ENCODE data around the gene ERGIC1.
"Not testable (repeated sequence)": the region's sequence is repeated elsewhere in the genome, so short reads cannot be mapped to it uniquely, and the experiment has no call there.

The ERGIC1 gene, protein sequence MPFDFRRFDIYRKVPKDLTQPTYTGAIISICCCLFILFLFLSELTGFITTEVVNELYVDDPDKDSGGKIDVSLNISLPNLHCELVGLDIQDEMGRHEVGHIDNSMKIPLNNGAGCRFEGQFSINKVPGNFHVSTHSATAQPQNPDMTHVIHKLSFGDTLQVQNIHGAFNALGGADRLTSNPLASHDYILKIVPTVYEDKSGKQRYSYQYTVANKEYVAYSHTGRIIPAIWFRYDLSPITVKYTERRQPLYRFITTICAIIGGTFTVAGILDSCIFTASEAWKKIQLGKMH

DNA sequence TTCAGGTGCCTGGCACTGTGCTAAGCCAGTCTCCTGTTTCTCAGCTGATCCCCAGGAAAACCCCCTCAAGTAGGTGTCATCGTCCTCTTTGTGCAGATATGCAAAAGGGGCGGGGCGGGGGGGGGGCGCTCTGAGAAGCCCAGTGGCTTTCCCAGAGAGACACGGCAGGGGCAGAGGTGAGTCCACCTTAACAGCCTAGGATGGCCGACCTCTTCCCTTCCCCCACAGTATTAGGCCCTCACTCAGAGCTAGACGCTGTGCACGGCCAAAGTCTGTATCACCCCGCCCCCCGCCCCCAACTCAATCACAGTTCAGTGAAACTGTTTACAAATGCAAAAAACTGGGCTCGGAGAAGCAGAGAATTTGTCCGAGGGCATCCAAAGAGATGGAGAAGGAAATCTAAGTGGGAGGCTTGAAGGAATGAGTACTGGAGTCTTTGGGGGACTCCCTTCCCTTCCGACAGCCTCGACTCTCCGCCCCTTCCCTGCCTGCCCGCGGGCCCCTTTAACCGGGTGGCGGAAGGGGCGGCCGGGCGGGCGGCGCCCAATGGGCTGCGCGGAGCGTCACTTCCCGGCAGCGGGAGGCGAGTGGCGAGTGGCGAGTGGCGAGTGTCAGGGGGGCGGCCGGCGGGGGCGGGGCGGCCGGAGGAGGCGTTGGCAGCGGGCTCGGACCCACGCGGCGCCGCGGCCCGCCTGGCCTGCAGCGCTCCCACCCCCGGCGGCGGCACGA lies at the start of gene ERGIC1:
Gene ERGIC1 (plus strand): TSS at position 566 of the 729 bp plus-strand sequence. CDS start 163 bp downstream, at position 729.
- in situ Hi-C loops (cut with HindIII; ENCODE audit: low sequenced_read_pairs) = no loop called here

DNA sequence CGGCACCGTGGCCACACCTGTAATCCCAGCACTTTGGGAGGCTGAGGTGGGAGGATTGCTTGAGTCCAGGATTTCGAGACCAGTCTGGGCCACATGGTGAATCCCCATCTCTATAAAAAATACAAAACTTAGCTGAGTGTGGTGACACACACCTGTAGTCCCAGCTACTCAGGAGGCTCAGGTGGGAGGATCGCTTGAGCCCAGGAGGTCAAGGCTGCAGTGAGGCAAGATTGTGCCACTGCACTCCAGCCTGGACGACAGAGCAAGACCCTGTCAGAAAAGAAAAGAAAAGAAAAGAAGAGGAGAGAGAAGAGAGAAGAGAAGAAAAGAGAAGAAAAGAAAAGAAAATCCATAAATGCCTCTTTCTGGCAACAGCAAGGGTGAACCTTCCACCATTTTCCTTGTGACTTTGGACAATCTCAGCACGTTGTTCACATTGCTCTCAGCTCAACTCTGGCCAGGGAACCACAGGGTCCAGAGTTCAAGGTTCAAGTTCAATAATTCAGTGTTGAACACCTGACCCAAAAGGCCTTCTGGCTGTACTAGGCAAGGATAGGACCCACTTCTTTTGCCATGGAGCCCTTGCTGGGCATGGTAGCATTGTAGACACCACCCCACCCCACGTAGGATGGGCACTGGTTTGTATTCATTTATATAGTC lies 48.5 kb upstream of the ERGIC1 start:
- in situ Hi-C loops (cut with HindIII; ENCODE audit: low sequenced_read_pairs) = no loop called here

DNA sequence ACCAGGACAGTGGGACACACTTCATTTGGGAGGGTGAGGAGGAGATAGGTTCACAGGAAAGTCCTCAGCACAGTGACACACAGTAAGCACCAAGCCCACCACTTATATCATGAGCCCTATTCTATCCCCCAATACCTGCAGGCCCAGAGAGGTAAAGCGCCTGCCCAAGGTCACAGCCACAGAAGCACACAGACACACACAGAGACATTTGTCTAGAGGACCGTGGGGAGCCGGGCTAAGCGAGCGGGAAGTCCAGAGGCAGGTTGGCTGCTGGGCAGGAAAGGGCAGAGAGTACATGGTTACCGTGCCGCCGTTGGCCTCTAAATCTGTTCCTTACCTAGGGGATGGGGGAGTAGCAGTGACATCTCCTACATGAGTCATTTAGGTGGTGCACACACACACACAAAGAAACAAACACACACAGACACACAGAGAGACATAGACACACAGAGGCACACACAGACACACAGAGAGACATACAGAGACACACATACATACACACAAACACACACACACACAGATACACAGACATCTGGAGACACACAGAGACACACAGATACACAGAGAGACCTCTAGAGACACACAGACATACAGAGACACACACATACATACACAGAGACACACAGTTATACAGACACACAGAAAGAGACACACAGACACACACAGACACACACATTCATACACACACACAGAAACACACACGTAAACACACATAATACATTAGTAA lies 47.2 kb upstream of the ERGIC1 start:
- in situ Hi-C loops (cut with HindIII; ENCODE audit: low sequenced_read_pairs) = no loop called here

DNA sequence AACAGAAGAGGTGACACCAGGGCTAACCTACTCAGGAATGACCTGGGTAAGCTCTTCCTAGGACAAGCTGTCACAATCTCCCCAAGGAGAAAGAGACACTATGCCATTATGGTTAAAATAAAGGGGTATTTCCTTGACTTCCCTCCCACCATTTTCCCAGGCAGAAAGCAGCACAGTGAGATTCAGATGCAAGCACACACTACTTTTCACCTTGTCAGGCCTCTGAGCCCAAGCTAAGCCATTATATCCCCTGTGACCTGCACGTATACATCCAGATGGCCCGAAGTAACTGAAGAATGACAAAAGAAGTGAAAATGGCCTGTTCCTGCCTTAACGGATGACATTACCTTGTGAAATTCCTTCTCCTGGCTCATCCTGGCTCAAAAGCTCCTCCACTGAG lies 46.5 kb upstream of the ERGIC1 start:
- in situ Hi-C loops (cut with HindIII; ENCODE audit: low sequenced_read_pairs) = not testable (repeated sequence)

DNA sequence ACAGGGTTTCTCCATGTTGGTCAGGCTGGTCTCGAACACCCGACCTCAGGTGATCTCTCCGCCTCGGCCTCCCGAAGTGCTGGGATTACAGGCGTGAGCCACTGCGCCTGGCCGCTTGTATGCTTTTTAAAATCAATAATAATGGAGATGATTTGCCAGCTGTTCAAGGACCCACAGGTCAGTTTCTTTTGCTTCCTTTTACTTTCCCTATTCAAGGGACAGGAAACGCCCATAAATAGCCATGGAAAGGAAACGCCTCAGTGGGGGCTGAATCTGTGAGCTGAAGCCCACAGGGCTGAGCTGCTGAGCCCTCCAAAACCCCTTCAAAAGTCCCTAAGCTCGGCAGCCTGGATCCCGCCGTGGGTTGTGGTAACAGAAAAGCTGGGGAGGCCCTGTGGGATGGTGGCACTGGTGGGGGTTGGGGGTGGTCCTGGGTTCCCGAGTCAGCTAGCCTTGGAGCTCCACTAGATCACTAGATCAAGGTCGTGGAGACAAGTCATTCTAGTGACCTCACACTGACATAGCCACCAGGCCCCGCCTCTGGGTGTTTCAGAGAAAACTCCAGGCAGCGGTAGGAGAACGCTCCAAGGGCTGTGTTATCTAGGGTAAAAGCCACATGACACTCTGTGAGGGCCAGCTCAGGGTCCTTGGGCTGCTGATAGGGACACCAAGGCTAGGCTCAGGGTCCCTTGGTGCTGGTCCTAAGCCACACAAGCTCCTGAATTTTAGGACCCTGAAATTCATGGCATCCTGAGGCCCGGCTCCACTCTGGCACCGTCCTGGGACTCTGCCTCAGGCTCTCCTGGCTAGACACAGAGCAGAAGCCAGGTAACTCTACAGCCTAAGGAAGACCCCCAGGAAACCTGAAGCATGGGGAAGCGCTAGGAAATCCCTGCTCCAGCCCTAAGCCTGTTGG lies 45.0 kb upstream of the ERGIC1 start:
- in situ Hi-C loops (cut with HindIII; ENCODE audit: low sequenced_read_pairs) = no loop called here

DNA sequence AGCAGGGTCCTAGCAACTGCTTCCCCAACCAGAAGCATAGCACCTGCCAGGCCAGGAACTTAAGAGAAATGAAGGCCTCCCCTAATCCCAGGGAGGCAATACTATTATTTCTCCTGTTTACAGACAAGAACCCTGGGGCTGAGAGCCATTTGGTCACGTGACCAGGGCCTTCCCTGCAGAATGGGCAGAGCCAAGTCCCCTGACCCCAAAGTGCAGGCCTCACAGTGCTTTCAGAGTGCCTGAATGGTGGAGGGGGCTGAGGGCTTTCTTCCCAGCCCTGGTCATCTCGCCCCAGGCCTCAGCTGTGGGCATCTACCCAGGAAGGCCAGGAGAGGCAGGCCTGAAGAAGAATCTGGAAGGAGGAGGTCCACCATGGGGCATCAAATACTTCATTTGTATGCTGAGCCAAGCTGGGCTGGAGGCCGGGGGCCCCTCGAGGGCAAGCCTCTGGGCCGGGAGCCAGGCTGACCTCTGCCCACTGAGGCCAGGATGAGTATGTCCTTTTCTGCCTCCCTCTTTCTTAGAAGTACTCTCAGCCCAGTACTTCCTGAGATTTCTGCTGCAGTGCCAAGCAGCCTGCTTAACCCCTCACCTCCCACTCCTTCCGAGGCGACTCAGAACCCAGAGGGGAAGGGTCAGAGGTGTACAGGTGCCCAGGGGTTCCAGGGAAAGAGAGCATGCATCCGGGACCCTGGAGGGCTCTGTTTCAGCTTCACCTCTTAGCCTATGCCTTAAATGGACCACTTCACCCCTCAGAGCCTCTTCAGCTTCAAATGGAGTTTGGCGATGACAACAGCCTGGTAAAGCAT lies 44.2 kb upstream of the ERGIC1 start:
- in situ Hi-C loops (cut with HindIII; ENCODE audit: low sequenced_read_pairs) = no loop called here

DNA sequence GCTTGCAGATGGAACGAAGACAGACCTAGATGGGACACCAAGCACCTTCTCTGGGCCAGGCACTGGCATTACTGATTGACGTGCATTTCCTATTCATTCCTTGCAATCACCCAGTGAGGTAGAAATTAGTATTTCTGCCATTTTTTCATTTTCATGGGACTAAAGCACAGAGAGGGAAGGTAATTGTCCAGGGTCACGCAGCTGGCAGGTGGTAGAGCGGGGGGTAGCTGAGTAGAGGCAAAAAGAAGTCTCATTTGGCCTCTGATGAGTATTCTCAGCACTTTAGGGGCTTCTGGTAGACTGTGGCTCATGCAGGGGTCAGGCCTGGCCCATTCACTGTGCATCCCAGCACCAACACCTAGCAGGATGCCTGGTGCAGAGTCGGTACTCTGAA lies 43.6 kb upstream of the ERGIC1 start:
- in situ Hi-C loops (cut with HindIII; ENCODE audit: low sequenced_read_pairs) = no loop called here

DNA sequence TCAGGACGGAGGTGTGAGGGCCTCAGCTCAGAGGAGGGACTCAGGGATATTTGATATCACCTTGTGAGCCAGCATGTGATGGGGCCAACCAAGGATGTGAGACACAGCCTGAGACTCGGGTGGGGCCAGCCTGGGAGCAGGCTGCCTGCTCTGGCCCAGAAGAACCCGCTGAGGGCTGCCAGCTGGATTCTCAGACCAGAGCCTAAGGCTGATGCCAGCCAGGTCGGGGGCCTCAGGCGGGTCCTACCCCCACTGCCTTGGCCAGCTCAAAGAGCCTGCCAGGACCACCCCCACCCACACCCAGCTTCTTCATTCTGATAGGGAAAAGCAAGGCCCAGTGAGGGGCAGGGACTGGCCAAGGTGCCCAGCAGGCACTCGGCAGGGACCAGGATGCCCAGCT lies 42.8 kb upstream of the ERGIC1 start:
- in situ Hi-C loops (cut with HindIII; ENCODE audit: low sequenced_read_pairs) = no loop called here

DNA sequence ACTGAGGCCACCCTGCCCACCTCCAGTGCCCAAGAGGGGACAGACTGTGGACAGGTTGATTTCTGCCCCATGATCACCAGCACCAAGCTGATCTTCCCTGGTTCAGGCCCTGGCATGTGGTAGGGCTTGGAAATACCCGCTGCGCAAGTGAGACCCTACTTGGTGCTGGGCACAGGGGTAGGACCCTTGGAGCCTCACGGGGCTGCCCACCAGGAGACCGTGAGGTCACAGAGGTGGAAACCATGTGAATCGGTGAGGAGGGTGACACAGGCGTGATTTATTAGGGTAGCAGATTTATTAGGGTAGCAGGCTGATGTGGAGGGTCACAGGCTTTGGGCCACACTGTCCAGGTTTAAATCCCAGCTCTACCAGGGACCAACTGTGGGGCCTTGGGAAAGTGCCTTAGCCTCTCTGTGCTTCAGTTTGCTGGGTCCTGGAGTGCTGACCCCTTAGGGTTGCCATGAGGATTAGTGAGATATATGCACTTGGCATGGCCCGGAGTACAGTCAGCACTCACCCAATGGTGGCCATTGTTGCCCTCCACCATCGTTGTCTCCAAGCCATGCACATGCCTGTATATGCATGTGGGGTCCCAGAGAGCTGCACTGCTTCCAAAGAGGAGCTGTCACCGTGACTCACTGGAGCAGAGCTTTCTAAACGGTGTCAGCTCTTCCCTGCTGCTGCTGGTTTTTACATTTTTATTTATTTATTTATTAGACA lies 42.2 kb upstream of the ERGIC1 start:
- in situ Hi-C loops (cut with HindIII; ENCODE audit: low sequenced_read_pairs) = no loop called here

DNA sequence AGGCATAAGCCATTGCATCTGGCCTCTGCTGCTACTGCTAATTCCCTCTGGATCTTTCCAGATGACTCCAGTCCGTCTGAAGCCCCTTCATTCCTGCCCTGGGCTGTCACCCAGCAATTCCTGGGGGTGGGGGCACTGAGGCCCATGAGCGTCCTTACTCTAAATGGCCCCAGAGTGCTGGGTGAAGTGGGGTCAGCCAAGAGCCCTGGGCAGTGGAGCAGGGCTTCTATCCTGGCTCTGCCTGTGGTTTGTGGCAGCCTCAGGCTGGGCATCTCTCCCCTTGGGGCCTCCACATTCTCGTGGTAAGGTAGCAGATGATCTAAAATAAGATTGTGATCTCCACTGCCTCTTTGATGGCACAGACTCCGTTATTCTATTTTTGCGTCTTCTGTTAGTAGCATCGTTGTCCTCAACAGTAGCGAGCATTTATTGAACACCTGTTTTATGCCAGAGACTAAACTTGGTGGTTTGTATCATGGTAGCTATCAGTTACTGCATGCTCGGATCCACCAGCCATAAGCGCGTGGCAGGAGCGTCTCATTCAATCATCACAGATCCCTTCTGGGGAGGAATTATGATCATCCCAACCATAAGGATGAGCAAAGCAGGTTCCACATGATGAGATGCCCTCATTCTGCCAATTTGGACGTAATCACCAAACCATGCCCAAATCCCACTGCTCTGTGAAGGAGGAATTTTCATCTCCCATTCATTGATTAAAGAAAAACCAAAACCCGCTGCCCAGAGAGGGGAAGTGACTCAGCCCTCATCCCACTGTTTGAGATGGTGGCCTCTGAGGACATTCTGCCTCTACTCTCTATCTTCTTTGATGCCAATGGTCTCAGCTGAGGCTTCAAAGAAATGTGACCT lies 41.1 kb upstream of the ERGIC1 start:
- in situ Hi-C loops (cut with HindIII; ENCODE audit: low sequenced_read_pairs) = no loop called here

DNA sequence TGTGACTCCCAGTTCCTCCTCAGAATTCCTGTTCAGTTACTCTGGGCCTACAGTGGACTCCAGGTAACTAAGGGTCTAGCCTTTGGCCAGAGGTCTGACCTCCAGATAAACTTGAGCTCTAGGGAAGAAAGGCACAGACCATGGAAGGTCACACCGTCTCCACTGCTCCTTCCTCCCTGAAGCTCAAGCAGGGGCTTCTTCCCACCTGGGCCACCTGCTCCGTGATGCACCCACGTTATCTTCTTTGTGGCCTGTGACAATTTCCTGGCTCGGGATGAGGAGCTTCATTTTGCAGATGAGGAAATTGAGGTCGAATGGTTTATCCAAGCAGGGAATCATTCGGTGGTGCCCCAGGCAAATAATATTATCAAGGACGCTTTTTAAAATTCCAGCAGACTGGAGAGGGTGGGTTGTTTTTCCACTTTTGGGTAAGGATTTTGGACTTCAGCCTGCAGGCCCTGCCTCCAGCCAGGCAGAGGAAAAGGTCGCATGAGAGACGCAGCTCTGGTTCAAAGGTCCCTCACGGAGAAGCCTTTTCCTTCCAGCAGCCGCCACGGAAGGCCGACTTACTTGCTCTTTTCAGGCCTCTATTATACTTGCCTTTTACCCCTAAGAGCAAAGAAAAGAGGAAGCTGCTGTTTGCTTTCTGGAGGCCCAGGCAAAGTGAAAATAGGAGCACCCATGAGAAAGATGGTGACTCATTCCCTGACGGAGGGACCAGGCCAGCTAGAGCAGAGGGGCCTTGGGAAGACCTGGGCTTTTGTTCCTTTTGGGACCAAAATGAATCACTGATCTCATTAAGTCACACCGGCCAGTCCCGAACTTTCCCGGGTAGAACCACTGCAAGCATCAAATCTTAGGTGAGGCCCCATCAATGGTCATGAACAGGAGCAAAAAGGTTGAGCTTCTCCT lies 40.2 kb upstream of the ERGIC1 start:
- in situ Hi-C loops (cut with HindIII; ENCODE audit: low sequenced_read_pairs) = no loop called here

DNA sequence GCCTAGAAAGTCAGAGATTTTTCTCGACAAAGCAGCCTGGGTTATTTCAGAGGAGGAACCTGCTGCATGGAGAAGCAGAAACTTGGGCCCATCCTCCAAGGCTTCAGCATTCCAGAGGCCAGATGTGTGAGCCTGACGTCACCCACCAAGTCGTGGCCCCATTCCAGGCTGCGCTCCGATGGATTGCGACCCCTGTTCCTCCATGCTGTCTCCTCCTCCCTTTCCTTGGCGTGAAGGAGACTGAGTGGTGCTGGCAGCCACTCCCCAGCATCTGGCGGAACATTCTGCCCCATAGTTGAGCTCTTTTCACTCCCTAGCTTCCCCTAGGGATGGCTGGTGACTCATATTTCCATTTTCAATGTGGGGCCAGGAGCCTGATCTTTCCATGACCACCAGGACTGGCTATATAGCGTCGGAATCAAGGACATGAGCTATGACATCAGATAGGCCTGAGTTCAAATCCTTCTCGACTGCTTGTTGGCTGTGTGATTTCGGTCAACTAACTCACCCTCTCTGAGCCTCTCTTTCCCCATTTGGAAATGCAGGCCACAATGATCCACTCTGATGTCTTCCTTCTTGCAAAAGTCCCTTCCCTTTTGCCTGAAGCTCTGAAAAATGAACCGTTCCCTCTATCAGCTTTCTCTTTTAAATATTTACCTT lies 38.6 kb upstream of the ERGIC1 start:
- in situ Hi-C loops (cut with HindIII; ENCODE audit: low sequenced_read_pairs) = no loop called here

DNA sequence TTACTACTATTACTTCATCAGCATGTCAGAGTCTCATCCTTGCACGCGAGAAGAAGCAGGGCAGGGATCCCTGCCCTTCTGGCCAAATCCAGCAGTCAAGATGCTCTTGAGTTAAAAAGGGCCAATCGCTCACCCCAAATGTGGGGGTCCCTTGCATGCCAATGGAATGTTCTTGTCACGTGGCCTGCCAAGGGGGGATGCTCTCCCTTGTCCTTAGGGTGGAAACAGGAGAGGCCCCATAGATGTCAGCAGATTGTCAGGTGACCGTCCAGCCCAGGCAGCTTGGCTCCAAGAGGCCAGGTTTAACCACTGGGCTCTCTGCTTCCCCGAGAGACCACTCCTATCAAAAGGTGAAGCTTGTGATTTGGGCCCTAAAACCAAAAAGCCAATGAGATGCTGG lies 37.7 kb upstream of the ERGIC1 start:
- in situ Hi-C loops (cut with HindIII; ENCODE audit: low sequenced_read_pairs) = no loop called here

DNA sequence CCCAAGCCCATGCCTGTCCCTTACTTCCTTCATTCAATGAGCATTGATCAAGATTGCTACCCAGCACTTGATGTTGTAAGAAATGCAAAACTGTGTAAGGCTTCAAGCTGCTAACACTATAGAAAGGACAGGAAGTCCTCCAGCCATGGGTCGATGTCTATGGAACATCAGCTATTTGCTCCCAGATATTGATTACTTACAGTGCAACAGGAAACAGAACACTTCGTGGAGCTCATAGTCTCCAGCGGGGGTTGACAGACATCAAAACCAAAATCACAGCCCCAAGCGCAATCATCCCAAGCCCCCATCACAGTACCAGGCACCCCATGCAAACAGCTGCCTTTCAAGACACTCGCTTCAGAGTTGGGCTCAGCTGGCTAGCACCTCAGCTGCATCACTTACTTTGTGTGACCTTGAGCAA lies 36.3 kb upstream of the ERGIC1 start:
- in situ Hi-C loops (cut with HindIII; ENCODE audit: low sequenced_read_pairs) = no loop called here

DNA sequence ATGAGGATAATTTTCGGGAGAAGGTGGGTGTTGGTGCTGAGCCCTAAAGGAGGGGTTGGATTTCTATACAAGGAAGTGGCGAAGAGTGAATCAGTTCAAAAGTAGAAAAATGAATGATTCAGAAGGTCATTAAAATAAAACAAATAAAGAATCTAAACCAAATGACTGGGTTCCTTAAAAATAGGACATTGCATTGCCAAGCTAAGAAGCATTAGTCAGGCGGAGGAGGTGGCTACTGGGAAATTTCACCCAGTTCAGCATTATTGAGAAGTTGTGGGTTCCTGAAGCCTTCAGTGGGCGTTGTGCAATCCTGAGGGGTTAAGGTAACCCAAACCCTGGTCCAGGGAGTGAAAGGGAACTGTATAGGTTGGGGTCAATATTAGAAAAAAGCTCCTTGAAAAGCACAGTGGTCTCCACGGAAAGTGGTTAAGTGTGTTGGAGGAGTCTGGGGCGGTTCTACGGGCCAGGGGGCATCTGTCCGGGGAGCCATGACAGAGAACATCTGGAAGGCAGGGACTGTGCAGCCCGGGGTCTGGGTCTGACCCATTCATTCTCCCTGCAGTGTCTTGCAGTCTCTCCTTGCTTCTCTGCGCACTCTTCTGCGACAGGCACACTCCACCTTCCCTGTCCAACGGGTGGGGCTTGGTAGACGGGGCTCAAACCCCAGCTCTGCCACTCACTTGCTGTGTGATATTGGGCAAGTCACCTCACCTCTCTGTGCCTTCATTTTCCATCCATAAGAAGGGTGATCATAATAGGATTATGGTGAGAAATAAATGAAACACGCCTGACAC lies 35.4 kb upstream of the ERGIC1 start:
- in situ Hi-C loops (cut with HindIII; ENCODE audit: low sequenced_read_pairs) = no loop called here

DNA sequence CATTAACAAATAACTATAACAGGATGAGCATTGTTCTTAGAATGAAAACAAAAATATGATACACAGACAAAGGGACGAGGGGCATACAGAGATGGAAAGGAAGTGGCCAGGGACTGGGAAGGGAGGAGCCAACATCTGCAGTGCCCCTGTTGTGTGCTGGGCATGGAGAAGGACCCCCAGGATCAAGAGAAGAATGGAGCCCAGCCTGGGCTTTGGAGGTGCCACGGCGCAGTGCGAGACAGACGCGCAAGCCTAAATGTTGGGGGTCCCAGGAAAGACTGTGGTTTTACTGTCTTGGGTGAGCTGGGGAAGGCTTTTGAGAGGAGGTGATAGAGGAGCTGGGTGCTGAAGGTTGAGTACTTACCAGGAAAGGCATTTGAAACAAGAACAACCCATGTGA lies 34.6 kb upstream of the ERGIC1 start:
- in situ Hi-C loops (cut with HindIII; ENCODE audit: low sequenced_read_pairs) = no loop called here
